Fibroblast of mammary gland (primary cell): ENCODE measurements around the gene PPP1CC.
"Not testable (repeated sequence)": the region's sequence is repeated elsewhere in the genome, so short reads cannot be mapped to it uniquely, and the experiment has no call there.

ENCODE experiments used
- DNase-seq: peaks from one replicate; pipeline ENCODE4 v3.0.0-alpha.2; 2010; ENCODE audit warnings: low read depth
- H3K4me3 ChIP-seq: 2 replicates; pipeline ENCODE4 v1.5.1; 2011; ENCODE audit warnings: low read depth, mild to moderate bottlenecking, low read length, moderate library complexity; ENCODE audit not compliant: control insufficient read depth
- CTCF ChIP-seq: conservative IDR thresholded peaks from 2 replicates; pipeline ENCODE4 v1.5.1; 2011; ENCODE audit warnings: low read depth, low read length, inconsistent platforms; ENCODE audit not compliant: control insufficient read depth, insufficient read depth

PPP1CC gene

GRCh38 chr12:110726708-110727369, 15.9 kb downstream of the PPP1CC start:
- no peak for TF ChIP-seq CTCF
- H3K4me3 ChIP-seq: no peak overlapping the region
- DNase-seq: no peak

GRCh38 chr12:110726028-110726427, 16.7 kb downstream of the PPP1CC start:
- no peak overlapping the region for H3K4me3 ChIP-seq
- TF ChIP-seq CTCF: no peak
- DNase-seq: no peak

GRCh38 chr12:110725267-110725666, 17.4 kb downstream of the PPP1CC start:
- TF ChIP-seq CTCF: no peak
- DNase-seq: no peak
- H3K4me3 ChIP-seq: no peak overlapping the region

- not testable (repeated sequence) for H3K4me3 ChIP-seq, DNase-seq
These were observed 19.8 kb downstream of the PPP1CC start for GRCh38 chr12:110722892-110723291.

- no peak overlapping the region for H3K4me3 ChIP-seq
- no peak for DNase-seq
- no peak for TF ChIP-seq CTCF
These were observed 21.1 kb downstream of the PPP1CC start for GRCh38 chr12:110721570-110721969.

- H3K4me3 ChIP-seq: no peak overlapping the region
- DNase-seq: no peak
- no peak for TF ChIP-seq CTCF
These were observed 22.2 kb downstream of the PPP1CC start for GRCh38 chr12:110720516-110720915.

- no peak overlapping the region for H3K4me3 ChIP-seq
- DNase-seq: no peak
- no peak for TF ChIP-seq CTCF
These were observed 24.3 kb downstream of the PPP1CC start for GRCh38 chr12:110718222-110718908.
